SJCRH30 (cell line): ENCODE measurements around the gene PSMA4. TPM values are rescaled to one million over a fixed set of nuclear protein-coding genes. Genes with fewer than 3 reads are reported as not detected.

Experiments
- DNase-seq, 2 experiments: peaks; one replicate each; pipeline ENCODE4 v3.0.0-alpha.2; 2015 to 2020
- H3K27ac ChIP-seq: fragments of 250-450 bp; sonication (Bioruptor Pico); 2 replicates; pipeline ENCODE4 v1.5.1; 2020; ENCODE audit warnings: mild to moderate bottlenecking, moderate library complexity
- H3K27me3 ChIP-seq: fragments of 250-450 bp; sonication (Bioruptor Pico); 2 replicates; pipeline ENCODE4 v1.5.1; 2020; ENCODE audit warnings: mild to moderate bottlenecking, moderate library complexity
- H3K36me3 ChIP-seq: fragments of 250-450 bp; sonication (Bioruptor Pico); 2 replicates; pipeline ENCODE4 v1.5.1; 2020; ENCODE audit warnings: mild to moderate bottlenecking, moderate library complexity
- H3K4me1 ChIP-seq: fragments of 250-450 bp; sonication (Bioruptor Pico); 2 replicates; pipeline ENCODE4 v1.5.1; 2020; ENCODE audit warnings: mild to moderate bottlenecking, moderate library complexity
- H3K4me3 ChIP-seq: fragments of 250-450 bp; sonication (Bioruptor Pico); 2 replicates; pipeline ENCODE4 v1.5.1; 2020; ENCODE audit warnings: mild to moderate bottlenecking, moderate library complexity
- H3K9me3 ChIP-seq: fragments of 250-450 bp; sonication (Bioruptor Pico); replicated peaks from 2 replicates; pipeline ENCODE4 v1.5.1; 2020; ENCODE audit warnings: mild to moderate bottlenecking, moderate library complexity
- total RNA-seq: library from RNA; depleted of rRNA; stranded (reverse); fragments of >200 nt; shearing (Covaris generic); gene quantifications from 2 replicates; pipeline ENCODE4 v1.2.3, GENCODE V29; 2014; rRNA removed

PSMA4 gene
- total RNA-seq, 1 experiment from 2014 or later, result 392 TPM

GRCh38 chr15:78565951-78566774 is 25.9 kb downstream of the PSMA4 start:
- Histone ChIP-seq H3K36me3 (no peaks in the 10 kb centered on the region), H3K27ac (peak overlapping the region; percentile 39; the same call in 1 of the 2 replicates), H3K27me3 (0 out of 2 replicates have a peak, but pooled peaks cover 1% of the 10 kb centered on the region), H3K9me3 (no peaks in the 10 kb centered on the region), H3K4me1 (no peaks in the 10 kb centered on the region), H3K4me3 (peak overlapping the region; percentile 77)
- DNase-seq, result peak; percentile 27 to 53

- DNase-seq, result no peak
- Histone ChIP-seq H3K27me3 (no peaks in the 10 kb centered on the region), H3K36me3 (no peaks in the 10 kb centered on the region), H3K27ac (no peak overlapping the region), H3K9me3 (no peaks in the 10 kb centered on the region), H3K4me3 (no peak overlapping the region), H3K4me1 (no peaks in the 10 kb centered on the region)
Observed at GRCh38 chr15:78567531-78567930, 27.3 kb downstream of the PSMA4 start.

GRCh38 chr15:78570710-78571109 is 30.5 kb downstream of the PSMA4 start:
- Histone ChIP-seq H3K4me3 (no peak overlapping the region), H3K9me3 (no peaks in the 10 kb centered on the region), H3K27ac (no peak overlapping the region), H3K4me1 (no peaks in the 10 kb centered on the region), H3K27me3 (no peaks in the 10 kb centered on the region), H3K36me3 (no peaks in the 10 kb centered on the region)
- DNase-seq, result no peak

GRCh38 chr15:78571382-78571781 is 31.1 kb downstream of the PSMA4 start:
- no peaks in the 10 kb centered on the region for H3K4me1 ChIP-seq
- H3K4me3 ChIP-seq, result no peak overlapping the region
- no peaks in the 10 kb centered on the region for H3K9me3 ChIP-seq
- no peaks in the 10 kb centered on the region for H3K36me3 ChIP-seq
- no peak for DNase-seq
- no peaks in the 10 kb centered on the region for H3K27me3 ChIP-seq
- H3K27ac ChIP-seq, result no peak overlapping the region

GRCh38 chr15:78573416-78573815 is 33.2 kb downstream of the PSMA4 start:
- no peak for DNase-seq
- Histone ChIP-seq H3K4me3 (no peak overlapping the region), H3K9me3 (no peaks in the 10 kb centered on the region), H3K4me1 (no peaks in the 10 kb centered on the region), H3K36me3 (no peaks in the 10 kb centered on the region), H3K27ac (no peak overlapping the region), H3K27me3 (no peaks in the 10 kb centered on the region)

- H3K27me3 ChIP-seq, result no peaks in the 10 kb centered on the region
- no peaks in the 10 kb centered on the region for H3K9me3 ChIP-seq
- no peaks in the 10 kb centered on the region for H3K4me1 ChIP-seq
- no peak overlapping the region for H3K4me3 ChIP-seq
- H3K27ac ChIP-seq, result no peak overlapping the region
- no peaks in the 10 kb centered on the region for H3K36me3 ChIP-seq
- no peak for DNase-seq
Observed at GRCh38 chr15:78574944-78575343, 34.7 kb downstream of the PSMA4 start.

DNA sequence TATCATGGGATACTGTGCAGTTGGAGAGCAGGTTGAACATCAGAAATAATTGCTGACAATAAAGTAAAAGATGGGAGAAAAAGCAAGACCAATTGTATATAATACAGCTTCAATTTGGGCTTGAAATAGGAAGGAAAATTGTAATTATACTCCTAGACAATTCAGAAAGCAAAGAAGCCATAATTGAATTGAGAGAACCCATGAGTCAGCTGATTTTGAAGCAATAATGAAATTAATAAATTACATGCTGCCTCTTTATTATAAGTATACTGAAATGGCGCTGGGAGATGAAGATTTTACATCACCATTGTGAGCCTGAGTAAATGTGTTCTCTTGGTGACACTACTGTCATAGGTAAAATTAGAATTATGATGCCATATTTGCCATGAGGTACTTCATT is 57.3 kb downstream of the PSMA4 start:
- no peak for DNase-seq
- Histone ChIP-seq H3K36me3 (no peaks in the 10 kb centered on the region), H3K27ac (no peak overlapping the region), H3K9me3 (no peaks in the 10 kb centered on the region), H3K4me1 (no peaks in the 10 kb centered on the region), H3K4me3 (no peak overlapping the region), H3K27me3 (no peaks in the 10 kb centered on the region)

- no peaks in the 10 kb centered on the region for H3K9me3 ChIP-seq
- no peaks in the 10 kb centered on the region for H3K4me1 ChIP-seq
- H3K36me3 ChIP-seq, result no peaks in the 10 kb centered on the region
- H3K27ac ChIP-seq, result no peak overlapping the region
- no peak for DNase-seq
- no peak overlapping the region for H3K4me3 ChIP-seq
- H3K27me3 ChIP-seq, result no peaks in the 10 kb centered on the region
Observed at GRCh38 chr15:78598348-78598747, 58.1 kb downstream of the PSMA4 start.

DNA sequence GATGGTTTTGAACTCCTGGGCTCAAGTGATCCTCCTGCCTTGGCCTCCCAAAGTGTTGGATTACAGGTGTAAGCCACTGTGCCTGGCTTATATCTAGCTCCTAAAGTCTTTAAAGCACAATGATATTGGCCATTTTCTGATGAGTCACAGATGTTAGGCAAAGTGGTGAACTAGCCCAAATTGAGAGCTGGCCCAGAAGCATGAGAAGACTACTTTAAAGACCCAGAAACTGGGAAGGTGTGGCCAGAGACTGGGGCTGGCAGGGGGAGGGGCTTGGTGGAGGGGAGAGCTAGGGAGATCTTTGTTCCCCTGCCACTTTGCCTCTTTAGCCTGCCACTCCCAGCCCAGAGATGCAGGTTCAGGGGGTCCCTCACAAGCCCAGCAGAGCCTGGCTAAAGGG is 58.9 kb downstream of the PSMA4 start:
- Histone ChIP-seq H3K4me1 (no peaks in the 10 kb centered on the region), H3K36me3 (no peaks in the 10 kb centered on the region), H3K9me3 (no peaks in the 10 kb centered on the region), H3K4me3 (no peak overlapping the region), H3K27me3 (no peaks in the 10 kb centered on the region), H3K27ac (no peak overlapping the region)
- DNase-seq, result no peak

Other genes with a start within 250 kb of the PSMA4 start
- 60.5 and 69.8 TPM in 2 replicates for gene SKIC8, start 240.8 kb upstream of the PSMA4 start, total RNA-seq
- not detected in 2 replicates for gene CRABP1, start 200.1 kb upstream of the PSMA4 start, total RNA-seq
- gene IREB2, start 102.2 kb upstream of the PSMA4 start, total RNA-seq, result 37.7 and 44.8 TPM in 2 replicates
- gene HYKK, start 32.9 kb upstream of the PSMA4 start, total RNA-seq, result 8.9 and 11.4 TPM in 2 replicates
- gene CHRNA5, start 25.1 kb downstream of the PSMA4 start, total RNA-seq, result 19.2 and 21.7 TPM in 2 replicates
- gene CHRNA3, start 80.6 kb downstream of the PSMA4 start, total RNA-seq, result not detected in 2 replicates
- gene CHRNB4, start 100.8 kb downstream of the PSMA4 start, total RNA-seq, result 0.06 TPM in 1 of 2 replicates, not detected in the other